Activated naive CD8-positive, alpha-beta T cell treated with anti-CD3 and anti-CD28 coated beads, Interleukin-2, amount 10 ng/mL, durations not matched to agents 7 days and 5 days (primary cell): Measurements from ENCODE around the gene SAA4. TPM values are rescaled to one million over a fixed set of nuclear protein-coding genes. Genes with fewer than 3 reads are reported as not detected.
"Not testable (repeated sequence)": the region's sequence is repeated elsewhere in the genome, so short reads cannot be mapped to it uniquely, and the experiment has no call there.

Experiments used
- ATAC-seq: fragments of 150-1000 bp; cut with Tn5 transposase; one replicate; pipeline ENCODE4 v1.10.0; 2021; ENCODE audit warnings: low read depth, moderate library complexity
- POLR2A ChIA-PET: fragments of 350-600 bp; sonication (Branson Sonifier 250); formaldehyde crosslinking; loops from one replicate; lab custom pipeline; 2021; ENCODE audit warnings: antibody characterized with exemption; lab: Charles Lee
- DNase-seq: peaks from one replicate; pipeline ENCODE4 v3.0.0; 2021
- H3K27ac Mint-ChIP-seq: one replicate; pipeline ENCODE4 v1.8.0; 2022; ENCODE audit warnings: mild to moderate bottlenecking, mixed read lengths
- H3K27me3 Mint-ChIP-seq: one replicate; pipeline ENCODE4 v1.8.0; 2022; ENCODE audit warnings: mild to moderate bottlenecking, moderate library complexity, mixed read lengths
- H3K36me3 Mint-ChIP-seq: one replicate; pipeline ENCODE4 v1.8.0; 2021; ENCODE audit warnings: mild to moderate bottlenecking, mixed read lengths
- H3K4me1 Mint-ChIP-seq: one replicate; pipeline ENCODE4 v1.8.0; 2021; ENCODE audit warnings: mixed read lengths
- H3K4me3 Mint-ChIP-seq: one replicate; pipeline ENCODE4 v1.8.0; 2022; ENCODE audit warnings: mild to moderate bottlenecking, moderate library complexity, mixed read lengths
- H3K9me3 Mint-ChIP-seq: one replicate; pipeline ENCODE4 v1.8.0; 2021; ENCODE audit warnings: mixed read lengths
- total RNA-seq, 2 experiments: library from RNA; stranded (reverse); gene quantifications; one replicate each; pipeline ENCODE4 v1.2.3, GENCODE V29; 2021

SAA4 gene
- total RNA-seq, 2 experiments from 2014 or later = not detected

GRCh38 chr11:18196532-18196931, 40.1 kb downstream of the SAA4 start:
- no peaks in the 10 kb centered on the region for H3K36me3 Mint-ChIP-seq
- ATAC-seq = no peak
- POLR2A ChIA-PET = no interaction called here

GRCh38 chr11:18193010-18193409, 43.6 kb downstream of the SAA4 start:
- Mint-ChIP-seq H3K27me3 (peaks cover 31% of the 10 kb centered on the region), H3K36me3 (no peaks in the 10 kb centered on the region), H3K4me1 (no peaks in the 10 kb centered on the region), H3K27ac (no peak overlapping the region), H3K9me3 (no peaks in the 10 kb centered on the region), H3K4me3 (no peak overlapping the region)
- no peak for ATAC-seq
- POLR2A ChIA-PET = no interaction called here
- DNase-seq = no peak

More at GRCh38 chr11:18196532-18196931, 40.1 kb downstream of the SAA4 start:
- no peaks in the 10 kb centered on the region for H3K4me1 Mint-ChIP-seq
- no peak overlapping the region for H3K27ac Mint-ChIP-seq
- H3K27me3 Mint-ChIP-seq = peaks cover 30% of the 10 kb centered on the region
- no peaks in the 10 kb centered on the region for H3K9me3 Mint-ChIP-seq
- no peak overlapping the region for H3K4me3 Mint-ChIP-seq
- no peak for DNase-seq

GRCh38 chr11:18191376-18191775, 45.2 kb downstream of the SAA4 start:
- H3K36me3 Mint-ChIP-seq = no peaks in the 10 kb centered on the region
- no peak for DNase-seq
- peaks cover 2% of the 10 kb centered on the region for H3K9me3 Mint-ChIP-seq
- H3K4me3 Mint-ChIP-seq = no peak overlapping the region
- no peak overlapping the region for H3K27ac Mint-ChIP-seq
- no peaks in the 10 kb centered on the region for H3K4me1 Mint-ChIP-seq
- POLR2A ChIA-PET = interaction anchor here (0.6 kb wide), 1 partner anchor 579 kb away, joined by 4 read pairs; no protein-coding TSS in a partner anchor
- no peak for ATAC-seq
- H3K27me3 Mint-ChIP-seq = peaks cover 40% of the 10 kb centered on the region

GRCh38 chr11:18189476-18190245, 46.9 kb downstream of the SAA4 start:
- ATAC-seq, H3K36me3 Mint-ChIP-seq, H3K4me1 Mint-ChIP-seq, H3K4me3 Mint-ChIP-seq, H3K9me3 Mint-ChIP-seq, DNase-seq, H3K27ac Mint-ChIP-seq, POLR2A ChIA-PET: not testable (repeated sequence)
- peaks cover 43% of the 10 kb centered on the region for H3K27me3 Mint-ChIP-seq

- Mint-ChIP-seq H3K36me3 (no peaks in the 10 kb centered on the region), H3K27ac (no peak overlapping the region), H3K27me3 (peaks cover 42% of the 10 kb centered on the region), H3K4me1 (no peaks in the 10 kb centered on the region), H3K4me3 (no peak overlapping the region), H3K9me3 (peaks cover 2% of the 10 kb centered on the region)
- POLR2A ChIA-PET = no interaction called here
- ATAC-seq (no peak), DNase-seq (no peak)
Measured at GRCh38 chr11:18188796-18189195, 47.8 kb downstream of the SAA4 start.

Other genes with a start within 250 kb of the SAA4 start
- 10 to 100 TPM; 44.3 to 47.2 TPM for gene SERGEF, start 223.8 kb downstream of the SAA4 start, total RNA-seq
- under 1 TPM; 0.28 to 0.40 TPM for gene TPH1, start 190.5 kb downstream of the SAA4 start, total RNA-seq
- gene SAAL1, start 130.7 kb downstream of the SAA4 start, total RNA-seq = 10 to 100 TPM; 24.0 to 27.0 TPM
- not detected for gene MRGPRX3, start 104.2 kb downstream of the SAA4 start, total RNA-seq
- not detected for gene MRGPRX4, start 64.0 kb downstream of the SAA4 start, total RNA-seq
- not detected for gene SAA2, start 11.9 kb upstream of the SAA4 start, total RNA-seq
- gene SAA1, start 29.5 kb upstream of the SAA4 start, total RNA-seq = not detected
- 10 to 100 TPM; 16.1 to 17.8 TPM for gene HPS5, start 85.3 kb upstream of the SAA4 start, total RNA-seq
- gene GTF2H1, start 85.8 kb upstream of the SAA4 start, total RNA-seq = 10 to 100 TPM; 44.4 to 47.9 TPM
- gene LDHA, start 157.8 kb upstream of the SAA4 start, total RNA-seq = 100 to 1,000 TPM; 824 to 837 TPM
- gene LDHC, start 175.5 kb upstream of the SAA4 start, total RNA-seq = not detected
- not detected for gene LDHAL6A, start 219.1 kb upstream of the SAA4 start, total RNA-seq